Brain pericyte (primary cell): ENCODE measurements around the gene IL11.
A peak's percentile ranks its signal among the peaks of the same experiment; 100 is the strongest.

Source experiments
- DNase-seq: peaks from one replicate; pipeline ENCODE4 v3.0.0-alpha.2; 2012; ENCODE audit warnings: low read depth, low spot score

Gene IL11

DNA sequence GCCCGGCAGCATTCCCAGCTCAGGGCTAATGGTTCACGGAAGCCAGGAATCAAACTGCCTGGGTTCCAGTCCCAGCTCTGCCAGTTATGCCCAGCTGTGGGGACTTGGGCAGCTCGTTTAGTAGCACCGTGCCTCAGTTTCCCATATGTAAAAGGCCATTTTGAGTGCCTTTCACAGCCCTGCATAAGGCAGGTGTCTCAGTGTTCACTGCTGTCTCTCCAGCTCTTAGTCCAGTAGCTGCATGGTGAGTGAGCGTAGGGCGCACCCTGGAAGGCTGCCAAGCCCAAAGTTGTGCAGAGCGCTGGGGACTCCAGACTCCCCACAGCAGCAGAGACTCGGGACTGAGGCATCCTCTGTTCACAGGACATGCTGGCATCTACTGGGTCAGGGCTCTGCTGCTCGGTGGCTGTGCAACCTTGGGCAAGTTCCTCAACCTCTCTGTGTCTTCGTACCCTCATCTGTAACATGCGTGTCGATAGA is 21.0 kb upstream of the IL11 start:
- no peak for DNase-seq

GRCh38 chr19:55390461-55390880 is 20.2 kb upstream of the IL11 start:
- no peak for DNase-seq

- no peak for DNase-seq
Measured at GRCh38 chr19:55389386-55390317, 19.4 kb upstream of the IL11 start.

DNA sequence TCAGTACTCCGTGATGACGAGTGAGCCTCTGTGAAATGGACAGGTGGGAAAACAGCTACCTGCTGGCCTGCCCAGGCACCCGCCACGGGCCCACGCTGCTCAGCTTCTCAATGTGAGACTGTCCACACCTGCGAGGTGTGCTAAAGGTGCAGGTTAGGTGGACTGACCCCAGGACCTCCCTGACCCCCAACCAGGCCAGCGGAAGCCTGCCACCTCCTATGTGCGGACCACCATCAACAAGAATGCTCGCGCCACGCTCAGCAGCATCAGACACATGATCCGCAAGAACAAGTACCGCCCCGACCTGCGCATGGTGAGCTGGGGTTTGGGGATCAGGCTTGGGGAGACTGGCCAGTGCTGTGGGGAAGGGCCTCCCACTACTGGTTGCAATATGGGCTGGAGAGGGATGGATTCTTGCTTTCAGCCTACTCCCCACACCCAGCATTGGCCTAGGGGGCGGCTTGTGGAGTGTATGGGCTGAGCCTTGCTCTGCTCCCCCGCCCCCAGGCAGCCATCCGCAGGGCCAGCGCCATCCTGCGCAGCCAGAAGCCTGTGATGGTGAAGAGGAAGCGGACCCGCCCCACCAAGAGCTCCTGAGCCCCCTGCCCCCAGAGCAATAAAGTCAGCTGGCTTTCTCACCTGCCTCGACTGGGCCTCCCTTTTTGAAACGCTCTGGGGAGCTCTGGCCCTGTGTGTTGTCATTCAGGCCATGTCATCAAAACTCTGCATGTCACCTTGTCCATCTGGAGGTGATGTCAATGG is 17.7 kb upstream of the IL11 start:
- DNase-seq = no peak

- no peak for DNase-seq
Measured at GRCh38 chr19:55386493-55386971, 16.3 kb upstream of the IL11 start.

DNA sequence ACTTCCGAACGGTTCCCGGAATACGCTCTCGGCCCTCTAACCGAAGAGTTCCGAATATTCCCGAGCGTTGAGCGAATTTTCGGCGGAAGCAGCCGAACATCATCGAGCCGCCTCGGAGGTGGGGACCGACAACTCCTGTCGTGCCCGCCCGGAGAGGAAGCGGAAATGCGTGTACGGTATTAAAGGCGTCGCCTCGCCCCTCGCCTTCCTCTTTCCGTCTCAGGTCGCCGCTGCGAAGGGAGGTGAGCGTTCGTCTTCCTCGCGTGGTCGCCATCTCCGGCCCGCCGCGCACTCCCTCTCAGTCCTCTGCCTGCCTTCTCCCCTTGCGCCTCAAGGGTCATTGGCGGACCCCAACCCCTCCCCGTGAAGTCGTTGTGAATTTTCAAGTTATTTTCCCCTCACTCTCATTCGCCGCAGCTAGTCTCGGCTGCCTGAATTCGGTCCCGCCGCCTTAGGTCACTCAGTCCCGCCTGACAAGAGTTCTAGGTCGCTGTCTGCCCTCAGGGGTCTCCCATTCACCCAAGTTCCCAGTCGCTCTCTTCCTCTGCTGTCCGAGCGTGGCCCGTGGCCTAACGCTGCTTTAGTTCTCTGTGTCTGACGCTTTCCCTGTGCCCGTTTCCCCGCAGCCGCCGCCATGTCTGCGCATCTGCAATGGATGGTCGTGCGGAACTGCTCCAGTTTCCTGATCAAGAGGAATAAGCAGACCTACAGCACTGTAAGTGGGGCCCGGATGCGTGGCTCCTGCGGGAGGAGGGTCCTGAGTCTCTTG is 15.6 kb upstream of the IL11 start, which contains the start of gene RPL28:
Gene RPL28 (plus strand): TSS at position 209 of the 769 bp plus-strand sequence. CDS start 426 bp downstream, at position 635.
- peak; percentile 97 for DNase-seq

GRCh38 chr19:55384920-55385723 is 14.9 kb upstream of the IL11 start:
- DNase-seq = no peak

GRCh38 chr19:55384131-55384919 is 14.1 kb upstream of the IL11 start, which contains the start of gene TMEM238:
Gene TMEM238, minus strand, starts transcription at chr19:55384292. Its CDS starts 33 bp downstream, at chr19:55384259.
- DNase-seq = no peak

- no peak for DNase-seq
Measured at GRCh38 chr19:55383279-55384130, 13.2 kb upstream of the IL11 start.

DNA sequence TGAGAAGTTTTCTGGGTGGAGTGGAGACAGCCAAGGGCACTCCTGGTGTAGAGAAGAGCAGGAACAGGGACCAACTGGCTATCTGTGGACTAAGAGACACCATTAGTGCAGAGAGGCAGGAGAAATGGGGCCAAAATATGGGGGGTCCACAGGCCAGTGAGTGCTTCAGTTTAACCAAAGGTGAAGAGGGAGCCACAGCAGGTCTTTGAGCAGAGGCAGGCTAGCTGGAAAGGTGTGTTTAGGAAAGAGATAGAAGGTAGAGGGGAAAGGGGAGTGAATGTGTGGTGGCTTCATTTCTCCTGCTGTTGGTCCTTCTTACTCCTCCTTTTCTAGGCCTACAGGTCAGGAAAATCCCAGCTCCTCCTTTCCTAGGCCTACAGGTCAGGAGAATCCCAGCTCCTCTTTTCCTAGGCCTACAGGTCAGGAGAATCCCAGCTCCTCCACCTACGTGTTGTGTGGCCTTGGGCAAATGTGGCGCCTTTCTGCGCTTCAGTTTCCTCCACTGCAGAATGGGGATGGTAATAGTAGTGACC is 12.3 kb upstream of the IL11 start:
- no peak for DNase-seq

DNA sequence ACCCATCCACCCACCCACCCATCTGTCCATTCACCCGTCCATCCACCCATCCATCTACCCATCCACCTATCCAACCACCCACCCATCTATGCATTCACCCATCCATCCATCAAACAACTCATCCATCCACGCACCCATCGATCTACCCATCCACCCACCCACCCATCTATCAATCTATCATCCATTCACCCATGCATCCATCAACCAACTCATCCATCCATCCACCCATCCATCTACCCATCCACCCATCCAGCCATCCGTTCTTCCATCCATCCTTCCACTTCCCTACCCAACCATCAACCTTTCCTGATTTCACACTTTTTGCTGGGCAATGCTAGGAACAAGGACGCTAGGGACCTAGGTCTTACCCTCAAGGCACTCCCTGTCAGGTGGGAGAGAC is 11.8 kb upstream of the IL11 start:
- no peak for DNase-seq

DNA sequence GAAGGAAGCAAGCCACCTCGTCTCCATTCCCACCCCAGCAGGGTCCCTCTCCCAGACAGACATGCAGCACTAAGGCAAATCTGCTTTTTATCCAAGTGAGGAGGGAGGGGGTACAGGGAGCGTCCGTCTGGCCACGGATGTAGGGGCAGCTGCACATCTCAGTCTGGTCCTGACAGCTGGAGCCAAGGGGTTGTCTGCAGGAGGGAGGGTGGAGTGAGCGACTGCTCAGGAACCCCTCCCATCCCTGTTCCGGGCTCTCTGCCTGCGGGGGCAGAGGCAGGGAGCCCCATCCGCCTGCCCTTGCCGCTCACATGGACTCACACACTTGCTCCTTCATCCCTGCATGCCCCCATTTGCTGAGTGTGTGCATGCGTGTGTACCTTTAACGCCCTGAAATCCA is 8.9 kb upstream of the IL11 start:
- no peak for DNase-seq

DNA sequence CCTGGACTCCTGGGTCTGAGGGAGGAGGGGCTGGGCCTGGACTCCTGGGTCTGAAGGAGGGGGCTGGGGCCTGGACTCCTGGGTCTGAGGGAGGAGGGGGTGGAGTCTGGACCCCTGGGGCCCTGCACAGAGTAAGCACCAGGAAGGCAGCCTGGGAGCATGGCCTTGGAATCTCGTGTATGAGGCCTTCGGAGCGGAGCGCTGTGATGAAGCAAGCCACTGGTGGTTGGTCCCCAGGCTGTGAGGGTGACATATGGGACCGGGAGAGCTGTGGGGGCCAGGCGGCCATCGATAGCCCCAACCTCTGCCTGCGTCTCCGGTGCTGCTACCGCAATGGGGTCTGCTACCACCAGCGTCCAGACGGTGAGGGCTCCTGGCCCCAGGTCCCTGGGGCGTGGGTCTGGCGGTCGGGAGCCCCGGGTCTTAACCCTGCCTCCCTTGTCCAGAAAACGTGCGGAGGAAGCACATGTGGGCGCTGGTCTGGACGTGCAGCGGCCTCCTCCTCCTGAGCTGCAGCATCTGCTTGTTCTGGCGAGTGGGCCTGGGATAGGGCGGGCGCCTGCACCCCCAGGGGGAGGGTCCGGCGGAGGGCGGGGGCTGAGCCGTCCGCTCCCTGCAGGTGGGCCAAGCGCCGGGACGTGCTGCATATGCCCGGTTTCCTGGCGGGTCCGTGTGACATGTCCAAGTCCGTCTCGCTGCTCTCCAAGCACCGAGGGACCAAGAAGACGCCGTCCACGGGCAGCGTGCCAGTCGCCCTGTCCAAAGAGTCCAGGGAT is 7.3 kb upstream of the IL11 start:
- DNase-seq = no peak

DNA sequence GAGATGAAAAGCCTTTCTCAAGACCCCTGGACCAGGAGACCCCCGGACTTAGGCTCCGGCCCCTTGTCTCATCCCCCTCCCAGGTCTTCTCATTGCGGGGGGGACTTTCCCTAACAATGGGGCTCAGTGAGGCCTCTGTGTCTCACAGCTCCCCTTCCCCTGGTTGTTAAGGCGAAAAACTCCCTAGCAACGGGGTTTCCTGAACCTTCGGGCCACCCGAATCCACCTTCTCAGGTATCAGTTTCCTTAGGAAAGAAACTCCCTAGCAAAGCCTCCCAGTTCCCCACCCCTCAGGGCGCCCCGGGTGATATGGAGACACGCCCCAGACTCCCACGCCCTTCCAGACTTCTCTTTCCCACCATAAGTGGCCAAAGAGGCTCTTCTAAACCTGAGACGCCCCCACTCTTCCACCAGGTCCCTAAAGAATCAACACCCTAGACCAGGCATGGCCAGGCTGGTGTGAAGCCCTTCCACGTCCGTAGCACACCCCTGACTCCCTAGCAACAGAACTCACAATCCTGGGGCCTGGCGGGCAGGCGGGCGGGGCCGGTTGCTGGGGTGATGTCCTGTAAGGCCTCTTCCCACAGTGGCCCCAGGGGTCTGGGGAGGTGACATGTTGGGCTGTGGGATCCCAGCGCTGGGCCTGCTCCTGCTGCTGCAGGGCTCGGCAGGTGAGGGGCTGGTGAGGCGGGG is 6.1 kb upstream of the IL11 start, which contains the start of gene TMEM190:
Gene TMEM190 (plus strand): TSS at position 586 of the 693 bp plus-strand sequence. CDS start 28 bp downstream, at position 614.
- no peak for DNase-seq

- DNase-seq = no peak
Measured at GRCh38 chr19:55373993-55374757, 3.9 kb upstream of the IL11 start.

GRCh38 chr19:55373306-55373992 is 3.2 kb upstream of the IL11 start:
- DNase-seq = no peak
